HEK293 (cell line): ENCODE results near the gene POLR2J2.
"Not testable (repeated sequence)": the region's sequence is repeated elsewhere in the genome, so short reads cannot be mapped to it uniquely, and the experiment has no call there.

Experiments
- CTCF ChIA-PET: fragments of 350-600 bp; formaldehyde crosslinking; extraction: SDS; loops from one replicate; lab custom pipeline; 2021; ENCODE audit warnings: antibody characterized with exemption; lab: Yijun Ruan, JAX
- POLR2A ChIA-PET: fragments of 300-600 bp; formaldehyde crosslinking; extraction: SDS; loops from one replicate; lab custom pipeline; 2020; ENCODE audit warnings: antibody characterized with exemption, inconsistent platforms; lab: Yijun Ruan, JAX
- H3K27ac ChIP-seq: fragments of 200-500 bp; sonication (Bioruptor generic); 2 replicates; pipeline ENCODE4 v1.5.1; 2014; ENCODE audit warnings: low read depth, low read length, control low read depth, inconsistent platforms; ENCODE audit errors: extremely low read depth
- H3K36me3 ChIP-seq, 2 experiments: fragments of 200-500 bp in 1 of 2; sonication (Bioruptor generic) in 1 of 2; 1 replicate in 1 of 2; 2 replicates in 1 of 2; pipeline ENCODE4 v1.5.1; 2014 to 2017; ENCODE audit warnings: inconsistent platforms in 2 of 2, low read length in 2 of 2; ENCODE audit not compliant: control insufficient read depth in 2 of 2, insufficient read depth in 1 of 2
- H3K4me1 ChIP-seq: fragments of 200-500 bp; sonication (Bioruptor generic); 2 replicates; pipeline ENCODE4 v1.5.1; 2014; ENCODE audit warnings: mild to moderate bottlenecking, low read length, inconsistent platforms; ENCODE audit not compliant: control insufficient read depth, insufficient read depth
- H3K4me3 ChIP-seq: 2 replicates; pipeline ENCODE4 v1.5.1; 2011; ENCODE audit warnings: low read depth, mild to moderate bottlenecking, control low read depth, low read length, moderate library complexity
- H3K9me3 ChIP-seq: fragments of 200-500 bp; sonication (Bioruptor generic); 2 replicates; pipeline ENCODE4 v1.5.1; 2014; ENCODE audit warnings: low read depth, low read length, inconsistent platforms; ENCODE audit not compliant: control insufficient read depth, insufficient read depth
- FEZF1 ChIP-seq: fragments of 450-650 bp; formaldehyde crosslinking; IDR thresholded peaks from 2 replicates; pipeline ENCODE4 v1.5.1; 2016; ENCODE audit warnings: missing biosample characterization, missing genetic modification characterization
- SCRT1 ChIP-seq: fragments of 450-650 bp; formaldehyde crosslinking; IDR thresholded peaks from 2 replicates; pipeline ENCODE4 v1.5.1; 2016; ENCODE audit warnings: missing biosample characterization, missing genetic modification characterization, borderline replicate concordance
- SCRT2 ChIP-seq: fragments of 450-650 bp; formaldehyde crosslinking; IDR thresholded peaks from 2 replicates; pipeline ENCODE4 v1.5.1; 2016; ENCODE audit warnings: missing biosample characterization, missing genetic modification characterization
- ZBTB17 ChIP-seq: fragments of 450-650 bp; formaldehyde crosslinking; IDR thresholded peaks from 2 replicates; pipeline ENCODE4 v1.5.1; 2016; ENCODE audit warnings: missing biosample characterization, missing genetic modification characterization
- ZBTB21 ChIP-seq: fragments of 450-650 bp; formaldehyde crosslinking; IDR thresholded peaks from 2 replicates; pipeline ENCODE4 v1.5.1; 2017; ENCODE audit warnings: missing biosample characterization, missing genetic modification characterization
- ZNF335 ChIP-seq: fragments of 450-650 bp; formaldehyde crosslinking; conservative IDR thresholded peaks from 2 replicates; pipeline ENCODE4 v1.5.1; 2016; ENCODE audit warnings: missing biosample characterization, missing genetic modification characterization
- ZNF600 ChIP-seq: fragments of 450-650 bp; formaldehyde crosslinking; IDR thresholded peaks from 2 replicates; pipeline ENCODE4 v1.5.1; 2016; ENCODE audit warnings: missing biosample characterization, missing genetic modification characterization
- ZNF629 ChIP-seq: fragments of 450-650 bp; formaldehyde crosslinking; IDR thresholded peaks from 2 replicates; pipeline ENCODE4 v1.5.1; 2017; ENCODE audit warnings: missing biosample characterization, missing genetic modification characterization
- ZNF843 ChIP-seq: fragments of 450-650 bp; formaldehyde crosslinking; IDR thresholded peaks from 2 replicates; pipeline ENCODE4 v1.5.1; 2016; ENCODE audit warnings: missing biosample characterization, missing genetic modification characterization
- ZSCAN30 ChIP-seq: fragments of 450-650 bp; IDR thresholded peaks from 2 replicates; pipeline ENCODE4 v1.5.1; 2018; ENCODE audit warnings: missing biosample characterization, mild to moderate bottlenecking, missing genetic modification characterization, moderate library complexity
- TF ChIP-seq, protein P1 (sequence below): fragments of 450-650 bp; IDR thresholded peaks from 2 replicates; pipeline ENCODE4 v1.5.1; 2018; ENCODE audit warnings: missing biosample characterization, mild to moderate bottlenecking, missing genetic modification characterization
- TF ChIP-seq, protein P2 (sequence below): fragments of 450-650 bp; formaldehyde crosslinking; IDR thresholded peaks from 2 replicates; pipeline ENCODE4 v1.5.1; 2016; ENCODE audit warnings: missing biosample characterization, missing genetic modification characterization, low read depth
- TF ChIP-seq, protein P3 (sequence below): fragments of 450-650 bp; formaldehyde crosslinking; IDR thresholded peaks from 2 replicates; pipeline ENCODE4 v1.5.1; 2017; ENCODE audit warnings: missing biosample characterization, missing genetic modification characterization

The POLR2J2 gene

GRCh38 chr7:102697642-102698512 lies 26.4 kb upstream of the POLR2J2 start:
- H3K4me1 ChIP-seq, H3K27ac ChIP-seq, H3K4me3 ChIP-seq, CTCF ChIA-PET, H3K9me3 ChIP-seq, H3K36me3 ChIP-seq, POLR2A ChIA-PET: not testable (repeated sequence)
- TF ChIP-seq ZNF335 = peak; percentile 90
- TF ChIP-seq, protein P1, sequence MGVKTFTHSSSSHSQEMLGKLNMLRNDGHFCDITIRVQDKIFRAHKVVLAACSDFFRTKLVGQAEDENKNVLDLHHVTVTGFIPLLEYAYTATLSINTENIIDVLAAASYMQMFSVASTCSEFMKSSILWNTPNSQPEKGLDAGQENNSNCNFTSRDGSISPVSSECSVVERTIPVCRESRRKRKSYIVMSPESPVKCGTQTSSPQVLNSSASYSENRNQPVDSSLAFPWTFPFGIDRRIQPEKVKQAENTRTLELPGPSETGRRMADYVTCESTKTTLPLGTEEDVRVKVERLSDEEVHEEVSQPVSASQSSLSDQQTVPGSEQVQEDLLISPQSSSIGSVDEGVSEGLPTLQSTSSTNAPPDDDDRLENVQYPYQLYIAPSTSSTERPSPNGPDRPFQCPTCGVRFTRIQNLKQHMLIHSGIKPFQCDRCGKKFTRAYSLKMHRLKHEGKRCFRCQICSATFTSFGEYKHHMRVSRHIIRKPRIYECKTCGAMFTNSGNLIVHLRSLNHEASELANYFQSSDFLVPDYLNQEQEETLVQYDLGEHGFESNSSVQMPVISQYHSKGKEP = peak; percentile 90; the same call in 1 of the 2 replicates
- TF ChIP-seq, protein P2, sequence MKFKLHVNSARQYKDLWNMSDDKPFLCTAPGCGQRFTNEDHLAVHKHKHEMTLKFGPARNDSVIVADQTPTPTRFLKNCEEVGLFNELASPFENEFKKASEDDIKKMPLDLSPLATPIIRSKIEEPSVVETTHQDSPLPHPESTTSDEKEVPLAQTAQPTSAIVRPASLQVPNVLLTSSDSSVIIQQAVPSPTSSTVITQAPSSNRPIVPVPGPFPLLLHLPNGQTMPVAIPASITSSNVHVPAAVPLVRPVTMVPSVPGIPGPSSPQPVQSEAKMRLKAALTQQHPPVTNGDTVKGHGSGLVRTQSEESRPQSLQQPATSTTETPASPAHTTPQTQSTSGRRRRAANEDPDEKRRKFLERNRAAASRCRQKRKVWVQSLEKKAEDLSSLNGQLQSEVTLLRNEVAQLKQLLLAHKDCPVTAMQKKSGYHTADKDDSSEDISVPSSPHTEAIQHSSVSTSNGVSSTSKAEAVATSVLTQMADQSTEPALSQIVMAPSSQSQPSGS (tag by site-specific recombination) = peak; percentile 60
- TF ChIP-seq ZBTB17 (tag by site-specific recombination) = 0 out of 2 replicates have a peak, but pooled peaks have one; percentile 18
- peak; percentile 20; the same call in 1 of the 2 replicates for TF ChIP-seq ZNF843 (tag by site-specific recombination)
- peak; percentile 40; the same call in 1 of the 2 replicates for TF ChIP-seq ZNF600 (tag by site-specific recombination)
- TF ChIP-seq ZBTB21 = peak; percentile 82
- TF ChIP-seq ZNF629 (tag by site-specific recombination) = peak; percentile 92
- peak; percentile 34; the same call in 1 of the 2 replicates for TF ChIP-seq FEZF1
- TF ChIP-seq, protein P3, sequence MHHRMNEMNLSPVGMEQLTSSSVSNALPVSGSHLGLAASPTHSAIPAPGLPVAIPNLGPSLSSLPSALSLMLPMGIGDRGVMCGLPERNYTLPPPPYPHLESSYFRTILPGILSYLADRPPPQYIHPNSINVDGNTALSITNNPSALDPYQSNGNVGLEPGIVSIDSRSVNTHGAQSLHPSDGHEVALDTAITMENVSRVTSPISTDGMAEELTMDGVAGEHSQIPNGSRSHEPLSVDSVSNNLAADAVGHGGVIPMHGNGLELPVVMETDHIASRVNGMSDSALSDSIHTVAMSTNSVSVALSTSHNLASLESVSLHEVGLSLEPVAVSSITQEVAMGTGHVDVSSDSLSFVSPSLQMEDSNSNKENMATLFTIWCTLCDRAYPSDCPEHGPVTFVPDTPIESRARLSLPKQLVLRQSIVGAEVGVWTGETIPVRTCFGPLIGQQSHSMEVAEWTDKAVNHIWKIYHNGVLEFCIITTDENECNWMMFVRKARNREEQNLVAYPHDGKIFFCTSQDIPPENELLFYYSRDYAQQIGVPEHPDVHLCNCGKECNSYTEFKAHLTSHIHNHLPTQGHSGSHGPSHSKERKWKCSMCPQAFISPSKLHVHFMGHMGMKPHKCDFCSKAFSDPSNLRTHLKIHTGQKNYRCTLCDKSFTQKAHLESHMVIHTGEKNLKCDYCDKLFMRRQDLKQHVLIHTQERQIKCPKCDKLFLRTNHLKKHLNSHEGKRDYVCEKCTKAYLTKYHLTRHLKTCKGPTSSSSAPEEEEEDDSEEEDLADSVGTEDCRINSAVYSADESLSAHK = peak; percentile 66

DNA sequence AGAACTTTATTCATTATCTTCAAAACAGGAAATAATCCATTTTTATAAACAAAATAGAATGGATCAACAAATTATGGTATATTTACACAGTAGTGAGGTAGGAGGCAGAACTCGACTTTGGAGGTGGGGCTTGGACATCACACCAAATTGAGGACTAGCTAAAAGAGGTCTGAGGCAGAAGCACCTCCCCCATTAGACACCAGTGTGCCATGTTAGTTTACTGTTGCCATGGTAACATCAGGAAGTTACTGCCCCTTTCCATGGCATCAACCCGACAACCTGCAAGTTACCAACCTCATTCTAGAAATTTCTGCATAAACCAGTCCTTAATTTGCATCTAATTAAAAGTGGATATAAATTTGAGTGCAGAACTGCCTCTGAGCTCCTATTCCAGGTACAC lies 24.5 kb upstream of the POLR2J2 start:
- H3K4me1 ChIP-seq, H3K4me3 ChIP-seq, CTCF ChIA-PET, POLR2A ChIA-PET, H3K36me3 ChIP-seq, H3K27ac ChIP-seq, H3K9me3 ChIP-seq: not testable (repeated sequence)

- H3K4me1 ChIP-seq, POLR2A ChIA-PET: not testable (repeated sequence)
These were observed 23.6 kb upstream of the POLR2J2 start for GRCh38 chr7:102695033-102695552.

GRCh38 chr7:102694008-102694407 lies 22.5 kb upstream of the POLR2J2 start:
- TF ChIP-seq SCRT1 (tag by site-specific recombination) (peak; percentile 57; the same call in 1 of the 2 replicates), ZSCAN30 (peak; percentile 82), SCRT2 (tag by site-specific recombination) (peak; percentile 69)
- H3K4me1 ChIP-seq, POLR2A ChIA-PET, H3K36me3 ChIP-seq, H3K4me3 ChIP-seq, H3K9me3 ChIP-seq, CTCF ChIA-PET, H3K27ac ChIP-seq: not testable (repeated sequence)

More at GRCh38 chr7:102695033-102695552, 23.6 kb upstream of the POLR2J2 start:
- H3K36me3 ChIP-seq, H3K4me3 ChIP-seq, H3K27ac ChIP-seq, CTCF ChIA-PET, H3K9me3 ChIP-seq: not testable (repeated sequence)

GRCh38 chr7:102690602-102691001 lies 19.1 kb upstream of the POLR2J2 start:
- H3K36me3 ChIP-seq, H3K9me3 ChIP-seq, POLR2A ChIA-PET, CTCF ChIA-PET, H3K4me1 ChIP-seq, H3K27ac ChIP-seq, H3K4me3 ChIP-seq: not testable (repeated sequence)

DNA sequence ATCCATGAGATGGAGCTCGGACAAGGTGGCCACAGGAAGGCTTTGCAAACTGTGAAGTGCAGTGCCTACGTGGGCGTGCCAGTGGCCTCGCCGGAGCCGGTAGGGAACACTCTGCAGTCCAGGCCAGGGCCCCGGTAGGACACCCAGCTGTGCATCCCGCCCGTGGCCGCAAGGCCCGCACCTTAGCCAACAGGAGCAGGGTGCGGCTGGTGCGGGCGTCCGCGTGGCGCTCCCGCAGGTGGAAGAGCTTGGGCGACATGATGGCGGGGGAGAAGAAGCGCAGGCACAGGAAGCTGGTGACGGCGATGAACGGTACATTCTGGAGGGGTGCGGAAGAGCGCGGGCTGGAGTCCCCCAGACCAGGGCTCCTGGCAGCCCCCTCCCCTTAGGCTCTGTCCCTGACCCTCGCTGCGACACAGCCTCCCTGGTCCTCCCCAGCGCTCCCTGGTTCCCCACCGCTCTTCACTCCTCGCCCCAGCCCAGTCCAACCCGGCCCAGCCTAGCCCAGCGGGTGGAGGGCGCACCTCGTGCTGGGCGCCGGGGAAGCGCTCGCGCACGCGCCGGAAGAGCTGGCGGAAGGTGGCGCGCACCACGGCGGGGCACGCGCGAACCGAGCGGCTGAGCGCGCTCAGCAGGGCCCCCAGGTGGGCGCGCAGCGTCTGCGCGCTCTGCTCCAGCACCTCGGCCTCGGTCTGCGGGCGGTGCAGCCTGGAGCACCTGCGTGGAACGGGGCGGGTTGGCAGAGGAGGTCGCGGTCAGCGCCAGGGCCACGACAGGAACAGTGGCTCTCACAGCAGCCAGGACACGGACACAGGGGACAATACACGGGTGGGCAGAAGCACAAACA lies 18.2 kb upstream of the POLR2J2 start:
- POLR2A ChIA-PET, H3K27ac ChIP-seq, H3K9me3 ChIP-seq, H3K36me3 ChIP-seq, H3K4me1 ChIP-seq, H3K4me3 ChIP-seq, CTCF ChIA-PET: not testable (repeated sequence)
